HEK293T (cell line): Measurements from ENCODE around the gene MT2A.

Source experiments
- BHLHE40 ChIP-seq: fragments of 450-650 bp; IDR thresholded peaks from 2 replicates; pipeline ENCODE4 v1.6.1; 2016; ENCODE audit warnings: mild to moderate bottlenecking, moderate library complexity, borderline replicate concordance
- CTBP1 ChIP-seq: fragments of 450-650 bp; IDR thresholded peaks from 2 replicates; pipeline ENCODE4 v1.6.1; 2016; ENCODE audit warnings: borderline replicate concordance
- ELF4 ChIP-seq: fragments of 450-650 bp; IDR thresholded peaks from 2 replicates; pipeline ENCODE4 v1.6.1; 2017; ENCODE audit warnings: antibody characterized with exemption
- FOXM1 ChIP-seq: fragments of 450-650 bp; IDR thresholded peaks from 2 replicates; pipeline ENCODE4 v1.6.1; 2017; ENCODE audit warnings: mild to moderate bottlenecking, borderline replicate concordance
- ZNF384 ChIP-seq: fragments of 450-650 bp; IDR thresholded peaks from 2 replicates; pipeline ENCODE4 v1.6.1; 2016

GRCh38 chr16:56649271-56649670 lies 40.9 kb downstream of the MT2A start:
- no peak for TF ChIP-seq BHLHE40
- no peak for TF ChIP-seq CTBP1
- TF ChIP-seq ELF4, result no peak
- no peak for TF ChIP-seq FOXM1
- no peak for TF ChIP-seq ZNF384
